Fibroblast of pulmonary artery (primary cell): ENCODE measurements around the gene INPP4B.

Experiments
- DNase-seq: peaks from one replicate; pipeline ENCODE4 v3.0.0-alpha.2; 2010; ENCODE audit warnings: low read depth
- H3K4me3 ChIP-seq: replicated peaks from 2 replicates; pipeline ENCODE4 v1.5.1; 2011; ENCODE audit warnings: low read depth, mild to moderate bottlenecking, control low read depth, low read length, moderate library complexity
- TF ChIP-seq, protein P1 (sequence below): IDR thresholded peaks from 2 replicates; pipeline ENCODE4 v1.5.1; 2011; ENCODE audit warnings: mild to moderate bottlenecking, control low read depth, low read length, inconsistent platforms; ENCODE audit errors: missing control alignments

INPP4B gene

DNA sequence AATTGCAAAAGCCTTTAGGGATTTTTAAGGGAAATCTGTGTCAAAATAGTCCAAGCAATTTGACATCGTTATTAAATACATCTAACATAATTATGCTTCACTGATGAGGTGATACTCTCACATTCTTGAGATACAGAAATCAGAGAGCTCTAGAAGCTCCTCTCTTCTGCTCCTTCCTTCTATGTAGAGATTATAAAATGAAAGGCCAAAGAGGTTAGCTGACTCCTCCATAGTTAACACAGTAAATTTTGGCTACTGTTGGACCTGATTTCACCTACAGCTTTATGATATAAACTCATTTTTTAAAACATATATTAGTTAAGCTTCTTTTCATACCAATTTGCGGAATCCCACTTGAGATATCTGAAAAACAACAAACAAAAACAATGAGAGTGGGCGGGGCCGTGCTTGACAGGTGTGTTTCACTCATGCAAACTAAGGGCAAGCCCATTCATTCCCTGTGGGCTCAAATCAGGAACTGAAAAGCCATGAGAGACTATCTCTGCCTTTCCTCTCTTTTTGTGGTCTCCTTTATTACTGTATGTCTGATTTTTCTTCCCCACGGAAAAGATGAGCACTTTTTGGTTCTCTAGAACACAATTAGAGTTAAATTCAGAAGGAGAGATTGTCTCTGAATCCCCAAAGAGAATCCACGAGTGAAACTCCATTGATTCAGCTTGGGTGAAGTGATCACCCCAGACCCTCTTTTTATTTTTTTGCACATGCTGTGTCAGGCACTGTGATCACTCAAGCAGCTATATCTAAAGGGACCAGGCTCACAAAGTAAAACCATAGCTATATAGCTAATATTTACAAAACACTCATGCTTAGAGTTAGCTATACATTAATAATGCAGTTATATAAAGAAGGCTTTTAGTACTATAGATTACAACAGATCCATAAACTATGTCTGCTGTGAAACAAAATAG lies 643.4 kb downstream of the INPP4B start:
- DNase-seq = no peak
- no peak overlapping the region for H3K4me3 ChIP-seq
- TF ChIP-seq, protein P1, sequence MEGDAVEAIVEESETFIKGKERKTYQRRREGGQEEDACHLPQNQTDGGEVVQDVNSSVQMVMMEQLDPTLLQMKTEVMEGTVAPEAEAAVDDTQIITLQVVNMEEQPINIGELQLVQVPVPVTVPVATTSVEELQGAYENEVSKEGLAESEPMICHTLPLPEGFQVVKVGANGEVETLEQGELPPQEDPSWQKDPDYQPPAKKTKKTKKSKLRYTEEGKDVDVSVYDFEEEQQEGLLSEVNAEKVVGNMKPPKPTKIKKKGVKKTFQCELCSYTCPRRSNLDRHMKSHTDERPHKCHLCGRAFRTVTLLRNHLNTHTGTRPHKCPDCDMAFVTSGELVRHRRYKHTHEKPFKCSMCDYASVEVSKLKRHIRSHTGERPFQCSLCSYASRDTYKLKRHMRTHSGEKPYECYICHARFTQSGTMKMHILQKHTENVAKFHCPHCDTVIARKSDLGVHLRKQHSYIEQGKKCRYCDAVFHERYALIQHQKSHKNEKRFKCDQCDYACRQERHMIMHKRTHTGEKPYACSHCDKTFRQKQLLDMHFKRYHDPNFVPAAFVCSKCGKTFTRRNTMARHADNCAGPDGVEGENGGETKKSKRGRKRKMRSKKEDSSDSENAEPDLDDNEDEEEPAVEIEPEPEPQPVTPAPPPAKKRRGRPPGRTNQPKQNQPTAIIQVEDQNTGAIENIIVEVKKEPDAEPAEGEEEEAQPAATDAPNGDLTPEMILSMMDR = no peak

DNA sequence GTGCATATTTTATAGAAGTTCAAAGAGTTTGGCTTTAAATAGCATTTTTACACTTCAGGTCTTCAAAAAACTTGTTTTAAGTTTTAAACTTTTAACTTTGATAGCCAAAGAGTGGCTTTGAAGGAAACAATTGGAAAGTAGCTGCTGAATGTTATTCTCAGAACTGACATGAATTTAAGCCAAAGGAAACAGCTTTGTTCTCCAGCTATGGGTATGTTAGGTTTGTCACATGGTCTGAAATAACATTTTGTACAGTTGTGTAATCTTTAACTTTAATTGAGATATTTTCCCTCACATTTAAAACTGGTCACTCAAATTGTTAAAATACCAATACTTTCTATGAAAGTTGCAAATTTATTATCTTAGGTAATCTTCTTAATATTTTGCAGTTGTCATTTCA lies 645.1 kb downstream of the INPP4B start:
- DNase-seq = peak; percentile 44

DNA sequence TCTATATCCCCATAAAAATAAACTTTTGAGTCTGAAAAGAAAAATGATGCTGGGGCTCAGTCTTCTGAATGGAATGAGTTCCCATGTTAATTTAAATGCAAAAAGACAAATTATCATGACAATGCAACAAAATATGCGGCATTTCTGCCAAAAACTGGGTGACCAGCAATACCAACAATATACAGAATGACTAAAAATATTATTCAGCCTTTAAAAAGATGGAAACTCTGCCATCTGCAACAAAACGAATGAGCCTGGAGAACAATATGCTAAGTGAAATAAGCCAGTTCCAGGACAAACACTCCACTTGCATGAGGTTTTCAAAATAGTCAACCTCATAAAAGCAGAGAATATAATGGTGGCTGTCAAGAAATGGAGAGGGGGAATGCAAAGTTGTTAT lies 651.2 kb downstream of the INPP4B start:
- no peak overlapping the region for H3K4me3 ChIP-seq
- DNase-seq = no peak
- TF ChIP-seq, protein P1 = no peak

More for the DNA sequence above, 645.1 kb downstream of the INPP4B start:
- TF ChIP-seq, protein P1 = no peak
- no peak overlapping the region for H3K4me3 ChIP-seq

DNA sequence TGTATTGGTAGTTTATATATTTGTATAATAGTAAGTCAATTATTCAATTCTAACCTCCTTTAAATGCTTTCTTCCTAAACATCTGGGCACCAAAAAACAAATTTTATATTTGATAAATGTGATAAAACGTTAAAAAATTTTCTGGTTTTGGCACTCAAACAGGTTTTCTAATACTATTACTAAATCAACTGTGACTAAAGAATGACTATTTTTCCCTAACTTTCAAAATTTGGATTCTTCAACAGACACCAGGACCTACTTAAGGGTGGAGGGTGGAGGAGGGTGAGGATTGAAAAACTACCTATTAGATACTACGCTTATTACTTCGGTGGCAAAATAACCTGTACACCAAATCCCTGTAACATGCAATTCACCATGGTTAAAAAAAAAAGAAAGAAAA lies 654.2 kb downstream of the INPP4B start:
- TF ChIP-seq, protein P1 = no peak
- H3K4me3 ChIP-seq = no peak overlapping the region
- no peak for DNase-seq

DNA sequence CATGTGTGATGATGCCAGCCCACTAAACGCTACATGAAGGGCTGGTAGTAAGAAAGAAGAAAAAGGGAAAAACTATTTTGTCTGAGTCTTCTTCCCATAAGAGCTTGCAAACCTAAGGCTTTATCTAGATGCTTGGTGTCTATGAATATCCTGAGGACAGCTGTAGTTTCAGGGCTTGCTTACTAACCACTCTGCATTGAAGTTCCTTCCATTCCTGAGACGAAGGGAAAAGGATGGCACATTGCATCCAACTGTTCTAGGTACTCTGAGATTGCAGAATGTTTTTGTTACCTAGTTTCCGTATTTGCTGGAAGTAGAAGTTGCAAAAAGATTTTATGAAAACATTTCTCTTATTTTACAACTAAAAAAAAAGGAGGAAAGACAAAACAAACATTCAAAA lies 665.1 kb downstream of the INPP4B start:
- H3K4me3 ChIP-seq = no peak overlapping the region
- TF ChIP-seq, protein P1 = no peak
- DNase-seq = no peak

DNA sequence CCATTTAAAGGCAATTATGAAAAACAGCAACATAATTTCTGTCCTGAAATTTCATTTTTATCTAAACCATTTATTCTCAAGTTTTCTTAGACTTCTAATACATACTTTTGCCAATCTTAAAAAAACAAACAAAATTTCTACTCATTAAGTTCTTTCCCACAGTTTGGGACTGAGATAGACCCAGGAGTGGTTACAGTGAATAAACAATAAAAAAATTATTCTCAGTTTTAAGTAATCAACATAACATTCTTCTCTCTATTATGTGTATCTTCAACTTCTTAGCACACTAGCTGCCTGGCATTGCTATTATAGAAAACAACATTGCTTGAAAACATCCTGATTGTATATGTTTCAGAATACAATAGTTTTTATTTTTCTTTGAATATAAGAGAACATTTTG lies 676.9 kb downstream of the INPP4B start:
- no peak overlapping the region for H3K4me3 ChIP-seq
- DNase-seq = no peak
- TF ChIP-seq, protein P1 = no peak

DNA sequence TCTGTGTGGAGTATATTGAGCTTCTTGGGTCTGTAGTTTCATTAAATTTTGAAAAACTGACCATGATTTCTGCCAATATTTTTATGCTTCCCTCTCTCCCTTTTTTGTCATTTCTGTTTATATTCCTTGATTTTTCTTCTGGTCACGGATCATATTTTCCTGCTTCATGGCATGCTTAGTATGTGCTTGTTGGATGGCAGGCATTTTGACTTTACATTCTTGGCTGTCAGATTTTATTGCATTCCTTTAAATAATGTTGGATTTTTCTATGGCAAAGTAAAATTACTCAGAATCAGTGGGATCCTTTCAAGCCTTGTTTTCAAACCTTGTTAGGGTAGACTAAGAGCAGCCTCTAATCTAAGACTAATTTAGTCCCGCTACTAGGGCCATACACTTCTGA lies 677.9 kb downstream of the INPP4B start:
- no peak overlapping the region for H3K4me3 ChIP-seq
- DNase-seq = no peak
- TF ChIP-seq, protein P1 = no peak
